GM19463 (cell line): ENCODE results near the gene STK4.
"Not testable (repeated sequence)": the region's sequence is repeated elsewhere in the genome, so short reads cannot be mapped to it uniquely, and the experiment has no call there.

Experiments used
- ATAC-seq: cut with Tn5 transposase; IDR thresholded peaks from one replicate; pipeline ENCODE4 v1.9.1; 2021; ENCODE audit warnings: mild to moderate bottlenecking, moderate library complexity; ENCODE audit not compliant: unreplicated experiment

Gene STK4

GRCh38 chr20:45051204-45052060, 85.1 kb downstream of the STK4 start:
- no peak for ATAC-seq

- peak; percentile 67 for ATAC-seq
Measured at GRCh38 chr20:45052698-45053429, 86.6 kb downstream of the STK4 start.

- ATAC-seq: no peak
Measured at GRCh38 chr20:45053430-45054351, 87.4 kb downstream of the STK4 start.

GRCh38 chr20:45055056-45055455, 88.7 kb downstream of the STK4 start:
- no peak for ATAC-seq

DNA sequence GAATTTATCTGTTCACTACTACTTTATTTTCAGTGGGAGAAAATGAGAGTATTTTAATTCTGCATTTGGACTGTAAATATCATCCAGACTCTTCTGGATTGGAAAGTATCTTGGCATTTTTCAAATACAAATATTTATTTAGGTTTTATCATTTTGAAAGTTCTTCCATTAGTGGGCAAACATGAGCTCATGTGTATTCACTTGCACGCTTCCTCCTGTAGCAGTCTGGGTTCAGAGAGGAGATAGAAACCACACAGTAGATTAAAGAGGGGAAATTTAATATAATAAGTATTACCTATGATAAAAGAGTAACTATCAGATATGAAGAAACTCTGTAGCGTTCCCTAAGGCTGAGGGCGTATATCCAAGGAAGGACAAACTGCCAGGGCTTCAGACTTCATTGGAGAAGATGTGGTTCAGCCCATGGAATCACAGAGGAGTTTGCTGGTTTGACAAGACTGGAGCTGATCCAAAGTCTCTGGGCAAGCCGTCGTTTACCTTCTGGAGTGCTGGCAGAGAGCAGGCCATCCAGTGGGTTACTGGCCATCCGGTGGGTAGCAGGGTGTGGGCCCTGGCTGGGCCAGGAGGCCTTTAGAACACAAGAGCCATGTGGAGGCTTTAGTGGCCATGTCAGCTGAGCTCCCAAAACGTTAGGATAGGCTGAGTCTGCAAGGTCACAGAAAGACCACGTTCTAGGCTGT, 90.3 kb downstream of the STK4 start:
- no peak for ATAC-seq

DNA sequence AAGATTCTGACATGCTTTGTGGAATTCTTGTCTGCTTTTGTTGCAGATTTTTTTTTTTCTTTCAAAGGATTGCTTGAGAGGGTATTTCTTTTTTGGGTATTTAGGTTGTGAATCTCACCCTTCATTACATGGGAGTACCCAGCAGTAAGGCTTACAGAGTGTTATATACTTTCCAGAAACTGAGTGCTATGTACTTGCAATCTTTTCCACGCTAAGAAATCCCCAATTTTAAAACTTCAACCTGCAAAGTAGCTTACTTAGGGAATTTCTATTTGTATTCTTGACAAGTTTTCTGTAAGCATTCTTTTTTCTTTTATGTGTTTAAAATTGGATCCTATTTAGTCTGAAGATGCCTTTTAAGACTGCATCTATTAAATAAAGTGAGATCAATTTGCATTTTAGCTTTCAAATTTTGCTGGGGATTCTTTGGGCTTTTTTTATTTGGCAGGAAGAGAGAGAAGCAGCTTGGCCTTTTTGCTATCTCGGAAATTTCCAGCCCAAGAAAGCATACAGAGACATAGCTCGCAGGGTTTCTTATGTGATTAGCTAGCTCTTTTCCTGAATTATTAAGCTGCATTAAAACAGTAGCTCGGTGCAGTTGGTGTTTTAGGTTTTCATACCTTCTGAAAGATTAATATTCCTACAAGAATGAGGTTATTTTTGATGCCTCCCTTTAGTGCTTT, 92.0 kb downstream of the STK4 start:
- ATAC-seq: no peak

DNA sequence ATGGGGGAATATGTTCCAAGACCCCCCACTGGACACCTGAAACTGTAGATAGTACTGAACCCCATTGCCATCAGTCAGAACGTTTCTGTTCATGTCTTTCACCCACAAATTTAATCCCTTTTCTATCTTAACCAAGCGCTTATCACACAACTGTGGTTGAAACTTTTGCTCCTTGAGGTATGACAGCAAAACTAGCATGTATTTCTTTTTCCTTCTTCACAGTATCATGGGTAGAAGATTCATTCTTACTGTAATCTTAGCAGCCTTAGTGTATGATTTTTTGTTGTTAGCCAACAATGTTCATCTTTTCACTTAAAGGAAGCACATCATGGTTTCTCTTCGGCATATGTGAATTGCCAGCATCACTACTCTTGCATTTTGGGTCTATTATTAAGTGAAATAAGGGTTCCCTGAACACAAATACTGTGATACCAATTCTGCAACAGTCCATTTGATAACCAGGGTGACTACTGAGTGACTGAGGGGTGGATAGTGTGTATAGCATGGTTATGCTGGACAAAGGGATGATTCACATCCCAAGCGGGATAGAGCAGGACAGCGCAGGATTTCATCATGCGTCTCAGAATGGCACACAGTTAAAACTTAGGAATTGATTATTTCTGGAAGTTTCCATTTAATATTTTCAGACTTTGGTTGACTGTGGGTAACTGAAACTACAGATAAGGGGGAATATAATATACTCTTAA, 92.9 kb downstream of the STK4 start:
- ATAC-seq: no peak

- no peak for ATAC-seq
Measured at GRCh38 chr20:45060294-45060693, 94.0 kb downstream of the STK4 start.

- ATAC-seq: no peak
Measured at GRCh38 chr20:45061244-45061643, 94.9 kb downstream of the STK4 start.

- not testable (repeated sequence) for ATAC-seq
Measured at GRCh38 chr20:45063107-45063506, 96.8 kb downstream of the STK4 start.

- no peak for ATAC-seq
Measured at GRCh38 chr20:45064812-45065211, 98.5 kb downstream of the STK4 start.

DNA sequence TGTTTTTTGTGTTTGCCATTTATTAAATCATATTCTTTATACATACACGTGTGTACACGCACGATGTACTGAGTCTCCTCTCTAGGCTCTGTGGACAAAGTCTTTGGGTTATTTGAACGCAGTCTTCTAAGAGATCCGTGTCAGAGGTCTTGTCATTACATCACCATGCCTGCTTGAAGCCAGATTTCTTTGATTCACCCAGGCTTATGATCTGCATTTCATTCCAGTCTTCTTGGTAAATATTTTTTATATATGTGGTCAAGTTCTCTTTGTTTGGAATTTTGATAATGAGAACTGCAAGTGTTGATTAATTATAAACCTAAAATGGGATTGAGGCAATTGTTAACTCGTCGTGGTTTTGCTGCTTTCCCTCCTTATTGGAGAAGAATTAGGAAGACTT, 100.1 kb downstream of the STK4 start:
- ATAC-seq: no peak

DNA sequence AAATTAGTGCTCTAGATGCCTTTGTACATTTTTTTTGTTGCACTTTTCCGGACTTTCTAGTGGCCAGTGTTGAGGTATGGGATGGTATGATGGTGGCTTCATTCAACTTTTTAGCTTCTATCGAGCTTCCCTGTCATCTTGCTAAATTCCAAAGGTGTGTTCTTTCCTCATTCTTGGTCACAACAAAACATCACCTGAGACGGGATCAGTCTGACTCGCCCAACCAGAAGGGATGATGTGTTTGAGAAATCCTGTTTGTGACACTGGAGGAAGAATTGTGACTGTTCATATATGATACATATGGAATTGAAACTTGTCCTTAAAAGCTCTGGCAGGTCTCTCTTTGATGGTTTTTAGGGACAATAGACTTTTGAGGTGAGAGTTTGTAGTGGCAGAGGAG, 100.8 kb downstream of the STK4 start:
- no peak for ATAC-seq

DNA sequence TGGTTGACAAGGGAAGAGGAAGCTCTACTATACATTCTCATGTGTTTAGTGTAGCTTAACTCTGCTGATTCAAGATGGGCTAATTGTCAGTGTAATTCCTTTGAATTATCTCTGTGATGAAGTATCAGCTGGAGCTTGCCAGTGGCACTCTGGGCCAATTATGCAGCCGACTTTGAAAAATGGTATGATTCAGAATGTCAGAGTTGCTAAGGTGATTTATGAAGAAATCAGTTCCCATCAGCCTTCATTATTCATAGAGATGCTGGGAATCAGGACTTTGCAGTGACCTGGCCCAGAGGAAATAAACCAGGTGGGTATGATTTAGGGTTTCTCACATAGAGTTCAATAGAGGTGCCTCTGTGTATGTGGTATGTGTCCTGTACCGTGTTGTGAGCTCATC, 101.2 kb downstream of the STK4 start:
- ATAC-seq: no peak

GRCh38 chr20:45069261-45069660, 102.9 kb downstream of the STK4 start:
- ATAC-seq: no peak

- no peak for ATAC-seq
Measured at GRCh38 chr20:45070932-45071632, 104.8 kb downstream of the STK4 start.

DNA sequence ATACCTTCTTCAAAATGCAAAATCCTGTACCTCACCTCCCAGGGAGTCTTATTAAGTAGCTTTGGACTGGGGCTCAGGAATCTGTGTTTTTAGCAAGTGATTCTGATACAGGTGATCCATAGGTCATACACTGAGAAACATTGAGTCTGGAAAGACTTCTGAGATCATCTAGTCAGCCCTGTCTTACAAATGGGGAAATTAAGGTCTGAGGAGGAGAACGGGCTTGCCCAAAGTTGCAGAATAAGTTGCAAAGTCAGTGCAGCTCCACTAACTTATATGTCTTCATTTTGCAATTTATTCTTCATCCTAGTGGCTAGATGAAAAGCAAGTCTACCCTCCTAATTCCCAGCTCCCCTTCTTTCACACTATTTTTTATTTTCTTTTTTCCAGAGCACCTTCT, 105.8 kb downstream of the STK4 start:
- no peak for ATAC-seq

DNA sequence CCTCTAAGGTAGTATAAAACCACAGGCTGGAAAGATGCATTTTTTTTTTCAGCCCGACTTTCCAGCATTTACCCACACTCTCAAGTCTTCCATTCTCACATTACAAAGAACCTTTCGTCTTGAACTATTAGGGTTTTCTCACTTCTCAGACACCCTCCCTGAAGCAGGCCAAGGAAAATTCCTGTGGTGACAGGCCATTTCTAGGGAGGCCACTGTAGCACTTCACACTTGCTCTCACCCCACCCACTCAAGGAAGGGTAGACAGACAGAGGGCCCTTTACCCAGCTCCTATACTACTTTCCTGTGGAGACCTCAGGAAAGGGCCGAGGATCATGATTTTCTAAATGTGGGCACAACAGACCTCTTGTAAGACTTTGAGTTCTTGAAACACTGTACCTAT, 106.9 kb downstream of the STK4 start:
- ATAC-seq: no peak

GRCh38 chr20:45077559-45077958, 111.2 kb downstream of the STK4 start:
- ATAC-seq: no peak
